ENCODE results near the gene KANK2.

- no peak for TF ChIP-seq EZH2phosphoT487 (IDR thresholded peaks at IDR 0.05; ENCODE audit: insufficient read depth, low read depth)
- TF ChIP-seq EZH2 (IDR thresholded peaks at IDR 0.05; ENCODE audit: insufficient read depth, poor library complexity, severe bottlenecking) = no peak
Observed at GRCh38 chr19:11204076-11204602, 6.8 kb upstream of the KANK2 start.
